HG03520 (cell line): ENCODE data around the gene SPIN1.
"Not testable (repeated sequence)": the region's sequence is repeated elsewhere in the genome, so short reads cannot be mapped to it uniquely, and the experiment has no call there.

ENCODE experiments used
- ATAC-seq: cut with Tn5 transposase; IDR thresholded peaks from one replicate; pipeline ENCODE4 v1.9.1; 2021; ENCODE audit warnings: mild to moderate bottlenecking, moderate library complexity; ENCODE audit not compliant: unreplicated experiment

Gene SPIN1

DNA sequence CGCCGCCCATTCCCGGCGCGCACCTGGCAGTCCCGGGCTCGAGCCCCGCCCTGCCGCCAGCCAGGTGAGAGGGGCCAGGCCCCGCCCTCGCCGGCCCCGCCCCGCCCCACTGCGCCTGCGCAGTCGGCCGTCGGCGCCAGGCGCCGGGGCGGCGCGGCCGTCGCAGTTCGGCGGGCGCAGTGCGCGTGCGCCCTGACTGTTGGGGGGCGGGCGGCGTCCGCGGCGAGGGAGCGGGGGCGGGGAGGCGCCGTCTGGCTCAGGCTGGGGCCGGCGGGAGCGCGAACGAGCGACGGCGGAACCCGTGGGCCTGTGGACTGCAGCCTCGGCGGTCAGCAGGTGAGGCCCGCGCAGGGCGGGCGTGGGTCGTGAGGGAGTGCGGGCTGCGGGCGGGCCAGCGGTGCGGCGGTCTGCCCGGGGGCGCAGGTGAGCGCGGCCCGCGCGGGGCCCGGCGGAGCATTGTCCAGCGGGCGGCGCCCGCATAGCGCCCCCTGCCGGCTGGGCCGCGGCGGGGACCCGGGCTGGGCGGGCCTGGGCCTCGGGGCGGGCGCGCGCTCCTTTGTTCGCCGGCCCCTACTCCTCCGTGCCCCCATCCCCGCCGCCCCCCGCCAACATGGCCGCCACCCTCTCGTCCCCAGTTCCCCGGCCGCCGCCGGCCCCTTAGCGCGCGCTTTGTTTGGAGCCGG, at the start of gene SPIN1:
Gene SPIN1 (plus strand): TSS at position 242 of the 683 bp plus-strand sequence. CDS start 38,096 bp downstream, outside the sequence.
- ATAC-seq: peak; percentile 86

DNA sequence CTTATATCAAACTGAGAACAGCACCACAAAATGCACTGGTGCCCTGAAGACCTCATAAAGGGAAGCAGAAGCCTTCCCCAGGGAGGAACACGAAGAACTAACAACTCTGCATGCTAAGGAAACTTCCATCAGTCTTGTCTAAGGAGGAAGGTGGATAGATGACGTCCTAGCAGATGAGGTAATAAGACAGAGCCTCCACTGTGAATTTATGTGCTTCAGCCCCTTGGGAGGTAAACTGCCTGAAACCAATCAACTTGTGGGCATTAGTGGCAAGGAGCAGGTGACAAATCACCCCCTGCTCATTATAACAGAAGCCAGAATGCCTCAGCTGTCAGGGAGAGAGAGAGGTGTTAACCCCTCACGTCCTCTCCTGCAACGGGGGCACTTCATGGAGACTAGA, 48.9 kb upstream of the SPIN1 start:
- ATAC-seq: no peak

DNA sequence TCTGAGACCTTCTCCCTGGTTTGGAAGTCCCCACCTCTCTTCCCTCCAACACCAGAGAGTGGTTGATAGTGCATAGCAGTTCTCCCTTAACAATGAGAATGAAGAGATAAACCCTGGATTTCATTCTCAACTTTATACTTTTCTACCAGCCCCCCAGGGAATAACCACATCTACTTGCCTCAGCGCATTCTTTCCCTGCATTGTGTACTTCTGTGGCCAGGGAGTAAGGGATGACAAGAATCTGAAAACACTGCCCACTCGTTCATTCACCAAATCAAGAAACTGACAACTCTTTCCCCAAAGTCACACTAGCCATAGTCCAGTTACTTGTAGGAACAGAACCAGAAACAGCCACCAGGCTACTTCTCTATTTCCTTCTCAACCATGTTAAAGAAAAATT, 46.0 kb upstream of the SPIN1 start:
- no peak for ATAC-seq

DNA sequence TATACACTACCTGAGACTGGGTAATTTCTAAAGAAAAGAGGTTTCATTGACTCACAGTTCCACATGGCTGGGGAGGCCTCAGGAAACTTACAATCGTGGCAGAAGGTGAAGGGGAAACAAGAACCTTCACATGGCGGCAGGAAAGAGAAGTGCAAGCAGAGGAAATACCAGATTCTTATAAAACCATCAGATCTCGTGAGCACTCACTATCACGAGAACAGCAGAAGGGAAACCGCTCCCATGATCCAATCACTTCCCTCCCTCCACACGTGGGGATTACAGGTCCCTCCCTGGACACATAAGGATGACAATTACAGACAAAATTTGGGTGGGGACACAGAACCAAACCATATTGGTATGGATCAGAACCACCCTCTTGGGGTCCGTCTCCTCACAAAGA, 44.2 kb upstream of the SPIN1 start:
- ATAC-seq: no peak

DNA sequence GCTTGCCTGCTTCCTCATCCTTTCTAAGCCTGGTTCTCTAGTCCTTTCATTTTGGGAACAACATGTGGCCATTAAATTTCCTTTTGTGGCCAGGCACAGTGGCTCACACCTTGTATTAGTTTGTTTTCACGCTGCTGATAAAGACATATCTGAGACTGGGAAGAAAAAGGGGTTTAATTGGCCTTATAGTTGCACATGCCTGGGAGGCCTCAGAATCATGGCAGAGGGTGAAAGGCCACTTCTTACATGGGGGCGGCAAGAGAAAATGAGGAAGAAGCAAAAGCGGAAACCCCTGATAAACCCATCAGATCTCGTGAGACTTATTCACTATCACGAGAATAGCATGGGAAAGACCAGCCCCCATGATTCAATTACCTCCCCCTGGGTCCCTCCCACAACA, 37.9 kb upstream of the SPIN1 start:
- ATAC-seq: not testable (repeated sequence)

DNA sequence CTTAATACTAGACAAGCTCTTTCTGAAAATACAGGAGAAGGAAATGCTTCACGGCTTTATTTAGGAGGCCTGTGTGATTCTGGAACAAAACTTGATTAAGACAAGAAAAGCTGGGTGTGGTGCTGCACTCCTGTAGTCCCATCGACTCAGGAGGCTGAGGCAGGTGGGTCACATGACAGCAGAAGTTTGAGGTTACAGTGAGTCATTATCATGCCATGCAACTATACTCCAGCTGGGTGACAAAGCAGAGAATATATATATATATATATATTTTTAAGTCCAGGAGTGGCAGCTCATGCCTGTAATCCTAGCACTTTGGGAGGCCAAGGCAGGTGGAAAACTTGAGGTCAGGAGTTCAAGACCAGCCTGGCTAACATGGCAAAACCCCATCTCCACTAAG, 33.1 kb upstream of the SPIN1 start:
- no peak for ATAC-seq

DNA sequence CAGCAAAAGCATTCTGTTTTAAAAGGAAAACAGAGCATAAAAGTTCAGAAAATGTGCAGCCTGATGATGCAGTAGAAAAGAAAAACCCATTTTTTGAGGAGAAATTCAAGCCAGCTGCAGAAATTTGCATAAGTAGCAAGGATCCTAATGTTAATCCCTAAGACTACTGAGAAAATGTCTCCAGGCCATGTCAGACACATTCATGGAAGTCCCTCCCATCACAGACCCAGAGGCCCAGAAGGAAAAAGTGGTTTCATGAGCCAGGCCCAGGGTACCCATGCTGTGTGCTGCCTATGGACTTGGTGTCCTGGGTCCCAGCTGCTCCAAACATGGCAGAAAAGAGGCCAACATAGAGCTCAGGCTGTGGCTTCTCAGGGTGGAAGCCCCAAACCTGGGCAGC, 31.0 kb upstream of the SPIN1 start:
- ATAC-seq: not testable (repeated sequence)

DNA sequence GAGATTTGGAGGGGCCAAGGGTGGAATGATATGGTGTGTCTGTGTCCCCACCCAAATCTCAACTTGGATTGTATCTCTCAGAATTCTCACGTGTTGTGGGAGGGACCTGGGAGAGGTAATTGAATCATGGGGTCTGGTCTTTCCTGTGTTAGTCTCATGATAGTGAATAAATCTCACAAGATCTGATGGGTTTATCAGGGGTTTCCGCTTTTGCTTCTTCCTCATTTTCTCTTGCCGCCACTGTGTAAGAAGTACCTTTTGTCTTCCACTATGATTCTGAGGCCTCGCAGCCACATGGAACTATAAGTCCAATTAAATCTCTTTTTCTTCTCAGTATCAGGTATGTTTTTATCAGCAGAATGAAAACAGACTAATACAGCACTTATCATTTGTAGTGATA, 29.5 kb upstream of the SPIN1 start:
- no peak for ATAC-seq

DNA sequence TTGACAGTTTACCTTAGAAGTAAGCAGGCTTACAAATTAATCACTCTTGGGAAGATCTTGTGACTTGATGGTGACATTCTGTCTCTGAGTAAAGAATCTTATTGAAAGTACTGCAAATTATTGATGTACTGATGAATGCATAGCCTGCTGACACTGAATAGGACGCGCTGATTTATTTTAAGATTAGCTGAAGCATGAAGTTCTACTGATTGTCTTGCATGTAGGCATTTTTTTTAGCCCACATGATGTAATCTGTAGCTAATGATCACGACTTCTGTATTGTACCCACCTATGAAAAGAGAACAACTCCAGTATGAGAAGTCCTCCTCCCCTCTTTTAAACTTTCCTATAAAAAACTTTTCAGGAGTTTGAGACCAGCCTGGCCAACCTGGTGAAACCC, 28.3 kb upstream of the SPIN1 start:
- no peak for ATAC-seq

DNA sequence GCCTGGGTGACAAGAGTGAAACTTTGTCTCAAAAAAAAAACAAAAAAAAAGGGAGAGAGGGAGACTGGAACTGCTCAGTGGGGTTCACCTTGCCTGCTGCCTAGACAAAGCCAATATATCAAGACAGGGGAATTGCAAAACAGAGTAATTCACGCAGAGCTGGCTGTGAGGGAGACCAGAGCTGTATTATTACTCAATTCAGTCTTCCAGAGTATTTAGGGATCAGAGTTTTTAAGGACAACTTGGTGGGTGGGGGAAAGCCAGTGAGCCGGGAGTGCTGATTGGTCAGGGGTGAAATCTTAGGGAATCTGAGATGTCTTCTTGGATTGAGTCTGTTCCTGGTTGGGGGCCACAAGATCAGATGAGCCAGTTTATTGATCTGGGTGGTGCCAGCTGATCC, 25.6 kb upstream of the SPIN1 start:
- no peak for ATAC-seq

DNA sequence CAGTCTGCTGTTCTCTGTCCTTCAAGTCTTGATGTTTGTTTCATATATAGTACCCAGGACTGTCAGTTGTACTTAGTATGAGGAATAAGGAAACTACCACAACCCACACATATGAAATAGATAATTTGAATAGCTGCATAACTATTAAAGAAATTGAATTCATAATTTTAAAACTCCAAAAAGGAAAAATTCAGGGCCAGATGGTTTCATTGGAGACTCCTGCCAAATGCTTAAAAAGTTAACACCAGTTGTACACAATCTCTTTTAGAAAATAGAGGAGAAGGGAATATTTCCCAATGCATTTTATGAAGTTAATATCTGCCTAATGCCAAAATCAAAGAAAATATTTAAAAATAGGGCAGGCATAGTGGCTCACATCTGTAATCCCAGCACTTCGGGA, 24.6 kb upstream of the SPIN1 start:
- ATAC-seq: no peak

DNA sequence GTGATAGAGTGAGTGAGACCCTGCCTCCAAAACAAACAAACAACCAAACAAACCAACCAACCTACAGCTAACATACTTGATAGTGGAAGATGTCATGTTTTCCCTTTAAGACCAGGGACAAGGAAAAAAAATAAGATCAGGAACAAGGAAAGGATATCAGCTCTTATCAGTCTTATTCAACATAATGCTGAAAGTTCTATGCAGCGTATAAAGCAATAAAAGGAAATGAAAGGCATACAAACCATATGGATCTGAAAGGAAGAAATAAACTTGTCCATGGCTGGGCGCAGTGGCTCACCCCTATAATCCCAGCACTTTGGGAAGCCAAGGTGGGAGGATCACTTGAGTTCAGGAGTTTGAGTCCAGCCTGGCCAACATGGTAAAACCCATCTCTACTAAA, 23.5 kb upstream of the SPIN1 start:
- ATAC-seq: no peak

DNA sequence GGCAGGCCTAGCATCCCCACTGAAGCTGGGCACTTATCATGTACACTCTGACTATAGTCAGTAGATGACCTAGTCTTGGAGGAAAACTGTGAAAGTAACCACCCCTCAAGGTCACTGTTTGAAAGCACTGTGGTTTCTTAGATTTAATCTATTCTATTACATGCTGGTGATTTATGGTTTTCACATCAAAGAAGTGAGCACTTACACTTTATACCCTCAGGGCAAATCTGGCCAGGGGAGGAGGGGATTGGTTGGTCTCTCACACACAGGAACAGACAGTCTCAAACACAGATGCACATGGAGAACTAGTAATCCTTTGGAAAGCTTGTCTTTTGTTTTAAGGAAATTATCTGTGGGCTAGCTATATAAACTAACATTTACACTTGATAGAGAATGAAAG, 17.9 kb upstream of the SPIN1 start:
- ATAC-seq: no peak

DNA sequence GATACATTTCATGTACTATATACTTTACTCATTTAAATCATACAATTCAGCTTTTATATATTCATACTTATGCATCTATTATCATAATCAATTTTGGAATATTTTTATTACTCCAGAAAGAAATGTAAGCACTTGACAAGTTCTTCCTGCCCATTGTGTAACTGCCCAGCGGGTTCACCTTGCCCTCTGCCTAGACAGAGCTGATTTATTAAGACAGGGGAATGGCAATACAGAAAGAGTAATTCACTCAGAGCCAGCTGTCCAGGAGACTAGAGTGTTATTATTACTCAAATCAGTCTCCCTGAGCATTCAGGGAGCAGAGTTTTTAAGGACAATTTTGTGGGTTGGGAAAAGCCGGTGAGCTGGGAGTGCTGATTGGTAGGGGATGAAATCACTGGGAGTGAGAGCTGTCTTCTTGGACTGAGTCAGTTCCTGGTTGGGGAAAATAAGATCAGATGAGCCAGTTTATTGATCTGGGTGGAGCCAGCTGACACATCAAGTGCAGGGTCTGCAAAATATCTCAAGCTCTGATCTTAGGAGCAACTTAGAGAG, 16.1 kb upstream of the SPIN1 start:
- no peak for ATAC-seq

DNA sequence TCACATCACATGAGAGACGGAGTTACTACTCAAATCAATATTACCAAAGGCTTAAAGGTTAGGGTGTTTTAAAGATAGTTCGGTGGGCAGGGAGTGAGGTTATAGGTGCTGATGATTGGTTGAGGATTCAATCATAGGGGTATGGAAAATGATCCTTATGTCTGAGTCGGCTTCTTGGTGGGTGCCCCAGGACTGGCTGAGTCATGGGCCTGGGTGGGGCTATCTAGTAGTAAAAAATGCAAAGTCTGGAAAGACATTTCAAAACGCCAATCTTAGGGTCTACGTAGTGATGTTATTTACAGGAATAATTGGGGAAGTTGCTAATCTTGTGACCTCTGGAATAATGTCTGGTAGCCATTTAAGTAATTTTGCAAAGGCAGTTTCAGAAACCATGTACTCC, 15.2 kb upstream of the SPIN1 start:
- ATAC-seq: no peak

DNA sequence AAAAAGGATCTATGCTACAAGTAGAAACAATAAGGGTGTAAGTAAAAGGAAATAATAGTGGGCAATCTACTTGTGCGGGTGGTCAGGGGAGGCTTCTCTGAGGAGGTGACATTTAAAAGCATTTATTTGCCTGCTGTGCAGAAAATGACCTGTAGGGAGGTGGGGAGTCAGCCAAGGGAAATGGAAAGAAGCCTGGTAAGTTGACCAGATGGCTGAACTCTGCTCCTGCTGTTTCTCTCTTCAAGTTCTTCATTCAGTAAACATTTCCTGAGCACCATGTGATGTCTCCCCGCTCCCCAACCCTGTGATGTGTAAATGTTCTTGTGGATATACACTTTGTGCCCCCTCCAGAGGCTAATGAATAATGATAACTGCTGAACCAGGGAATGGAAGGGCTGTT, 9.9 kb upstream of the SPIN1 start:
- ATAC-seq: no peak

DNA sequence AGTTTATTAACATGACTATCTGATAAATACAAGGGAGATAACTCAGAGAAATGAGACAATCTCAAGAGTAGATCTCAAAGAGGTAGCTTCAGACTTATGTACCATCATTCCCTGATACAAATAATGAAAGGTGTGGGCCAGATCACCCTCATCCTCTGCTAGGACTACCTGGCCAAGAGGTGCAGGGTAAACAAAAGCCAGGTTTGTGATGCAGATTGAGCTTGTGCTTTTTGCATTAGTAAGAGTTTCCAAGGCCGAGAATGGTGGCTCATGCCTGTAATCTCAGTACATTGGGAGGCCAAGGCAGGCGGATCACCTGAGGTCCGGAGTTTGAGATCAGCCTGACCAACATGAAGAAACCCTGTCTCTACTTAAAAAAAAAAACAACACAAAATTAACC, 8.9 kb upstream of the SPIN1 start:
- no peak for ATAC-seq

DNA sequence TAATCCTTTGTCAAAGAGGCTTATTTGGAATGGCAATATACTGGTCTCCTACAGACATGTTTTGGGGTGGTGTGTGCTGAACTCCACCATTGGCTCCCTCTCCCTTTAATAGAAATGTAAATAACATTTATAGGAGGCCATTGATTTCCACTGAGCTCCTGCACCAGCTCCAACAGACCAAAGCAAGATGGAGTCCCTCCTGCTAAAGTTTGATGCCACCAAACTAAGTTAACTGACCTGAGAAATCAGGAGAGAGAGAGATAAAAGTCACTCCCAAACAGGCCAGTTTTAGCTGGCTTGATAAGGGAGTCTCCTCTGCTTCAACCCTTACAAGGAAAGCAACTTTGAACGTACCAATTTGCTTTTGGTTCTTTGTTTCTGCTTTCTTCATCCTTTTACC, 8.1 kb upstream of the SPIN1 start:
- no peak for ATAC-seq

DNA sequence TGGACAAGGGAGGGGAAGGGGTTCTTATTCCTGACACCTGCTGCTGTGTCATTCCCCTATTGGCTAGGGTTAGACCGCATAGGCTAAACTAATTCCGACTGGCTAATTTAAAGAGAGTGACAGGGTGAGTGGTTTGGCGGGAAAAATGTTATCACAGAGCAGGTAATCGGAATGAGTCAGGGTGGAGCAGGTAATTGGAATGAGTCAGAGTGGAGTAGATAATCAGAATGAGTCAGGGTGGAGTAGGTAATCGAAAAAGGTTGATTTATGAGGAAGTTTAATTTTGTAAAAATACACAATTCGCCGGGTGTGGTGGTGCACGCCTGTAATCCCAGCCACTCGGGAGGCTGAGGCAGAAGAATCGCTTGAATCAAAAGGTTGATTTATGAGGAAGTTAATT, 6.9 kb upstream of the SPIN1 start:
- not testable (repeated sequence) for ATAC-seq

DNA sequence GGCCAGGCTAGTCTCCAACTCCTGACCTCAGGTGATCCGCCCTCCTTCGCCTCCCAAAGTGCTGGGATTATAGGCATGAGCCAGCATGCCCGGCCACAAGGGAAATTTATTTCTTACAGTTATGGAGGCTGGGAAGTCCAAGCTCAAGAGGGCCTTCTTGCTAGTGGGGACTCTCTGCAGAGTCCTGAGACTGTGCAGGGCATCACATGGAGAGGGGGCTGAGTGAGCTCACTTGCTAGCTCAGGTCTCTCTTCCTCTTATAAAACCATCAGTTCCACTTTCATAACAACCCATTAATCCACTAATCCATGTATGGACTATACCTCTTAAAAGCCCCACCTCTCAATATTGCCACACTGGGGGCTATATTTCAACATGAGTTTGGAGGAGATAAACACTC, 5.1 kb upstream of the SPIN1 start:
- no peak for ATAC-seq

DNA sequence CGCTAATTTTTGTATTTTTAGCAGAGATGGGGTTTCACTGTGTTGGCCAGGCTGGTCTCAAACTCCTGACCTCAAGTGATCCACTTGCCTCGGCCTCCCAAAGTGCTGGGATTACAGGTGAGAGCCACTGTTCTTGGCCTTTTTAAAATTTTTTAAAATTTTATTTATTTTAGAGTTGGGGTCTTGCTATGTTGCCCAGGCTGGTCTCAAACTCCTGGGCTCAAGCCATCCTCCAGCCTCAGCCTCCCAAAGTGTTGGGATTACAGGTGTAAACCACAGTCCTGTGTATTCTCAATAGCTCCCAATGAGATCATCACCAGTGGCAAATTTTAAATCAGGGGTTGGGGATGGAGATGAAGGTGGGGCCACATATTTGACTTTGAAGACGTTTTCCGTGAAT, 2.1 kb upstream of the SPIN1 start:
- ATAC-seq: not testable (repeated sequence)

DNA sequence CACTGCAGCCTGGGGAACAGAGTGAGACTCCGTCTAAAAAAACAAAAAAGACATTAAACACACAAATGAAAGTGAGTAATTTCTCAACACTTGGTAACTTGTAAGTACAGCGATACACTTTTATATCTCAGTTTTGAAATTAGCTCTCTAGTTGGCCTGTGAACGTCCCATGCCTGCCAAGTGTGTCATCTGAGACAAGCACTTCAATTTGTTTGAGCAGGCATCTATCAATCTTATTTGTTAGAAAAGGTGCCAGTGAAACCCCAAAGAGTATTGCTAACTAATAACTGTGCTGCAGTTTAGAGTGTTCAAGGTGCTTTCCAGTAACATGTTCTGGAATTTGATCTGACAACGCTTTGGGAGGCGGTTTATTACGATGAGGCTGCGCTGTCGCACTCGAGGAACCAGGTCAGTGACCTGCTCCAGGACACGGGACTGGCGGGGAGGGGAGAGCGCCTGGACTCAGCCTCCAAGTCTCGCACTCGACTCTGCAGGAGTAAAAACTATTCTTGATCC, 1.1 kb upstream of the SPIN1 start:
- no peak for ATAC-seq
